Neural cell (in vitro differentiated cells): ENCODE measurements around the gene VAV3. TPM values are rescaled to one million over a fixed set of nuclear protein-coding genes. Genes with fewer than 3 reads are reported as not detected.

Source experiments
- H2AFZ ChIP-seq: fragments of 200-600, 300-800 bp; sonication (generic), shearing (Covaris generic); 2 replicates; pipeline ENCODE4 v1.6.0; 2014; ENCODE audit warnings: low read depth, mild to moderate bottlenecking, antibody characterized with exemption, low read length, moderate library complexity
- H3F3A ChIP-seq: fragments of 200-600 bp; shearing (Covaris generic); 2 replicates; pipeline ENCODE4 v1.6.1; 2016; ENCODE audit warnings: mild to moderate bottlenecking, moderate library complexity, mixed read lengths, antibody characterized with exemption, low read length; ENCODE audit not compliant: insufficient read depth, poor library complexity, severe bottlenecking
- H3K27ac ChIP-seq: fragments of 200-600, 300-800 bp; sonication (generic), shearing (Covaris generic); 2 replicates; pipeline ENCODE4 v1.5.1; 2014; ENCODE audit warnings: mild to moderate bottlenecking, low read length, moderate library complexity
- H3K27me3 ChIP-seq: fragments of 300-800, 200-600 bp; sonication (generic), shearing (Covaris generic); 2 replicates; pipeline ENCODE4 v1.6.0; 2014; ENCODE audit warnings: mild to moderate bottlenecking, low read depth, low read length, moderate library complexity; ENCODE audit not compliant: insufficient read depth
- H3K36me3 ChIP-seq: fragments of 300-800, 200-600 bp; sonication (generic), shearing (Covaris generic); 2 replicates; pipeline ENCODE4 v1.5.1; 2014; ENCODE audit warnings: mild to moderate bottlenecking, antibody characterized with exemption, low read length, moderate library complexity; ENCODE audit not compliant: insufficient read depth
- H3K4me2 ChIP-seq: fragments of 300-800, 200-600 bp; sonication (generic), shearing (Covaris generic); 2 replicates; pipeline ENCODE4 v1.6.0; 2014; ENCODE audit warnings: mild to moderate bottlenecking, low read length
- H3K4me3 ChIP-seq: fragments of 300-800, 200-600 bp; sonication (generic), shearing (Covaris generic); 2 replicates; pipeline ENCODE4 v1.5.1; 2014; ENCODE audit warnings: mild to moderate bottlenecking, low read length, moderate library complexity
- H3K79me2 ChIP-seq: fragments of 200-600 bp; shearing (Covaris generic); replicated peaks from 2 replicates; pipeline ENCODE4 v1.6.0; 2014; ENCODE audit warnings: mild to moderate bottlenecking, low read length, moderate library complexity; ENCODE audit not compliant: insufficient read depth
- H3K9ac ChIP-seq: fragments of 300-800, 200-600 bp; sonication (generic), shearing (Covaris generic); 2 replicates; pipeline ENCODE4 v1.6.1; 2016; ENCODE audit warnings: mild to moderate bottlenecking, low read length, mixed read lengths
- H3K9me2 ChIP-seq: fragments of 200-600 bp; shearing (Covaris generic); 2 replicates; pipeline ENCODE4 v1.6.1; 2016; ENCODE audit warnings: mild to moderate bottlenecking, low read length, mixed read lengths; ENCODE audit not compliant: insufficient read depth
- H3K9me3 ChIP-seq: fragments of 200-600, 300-800 bp; sonication (generic), shearing (Covaris generic); 2 replicates; pipeline ENCODE4 v1.6.1; 2016; ENCODE audit warnings: mild to moderate bottlenecking, mixed run types, low read length, moderate library complexity, mixed read lengths
- H4K20me1 ChIP-seq: fragments of 200-600 bp; shearing (Covaris generic); 2 replicates; pipeline ENCODE4 v1.6.1; 2016; ENCODE audit warnings: mild to moderate bottlenecking, mixed run types; ENCODE audit not compliant: insufficient read depth
- CTCF ChIP-seq: fragments of 450-650 bp; IDR thresholded peaks from 2 replicates; pipeline ENCODE4 v1.5.1; 2014; ENCODE audit warnings: antibody characterized with exemption, mild to moderate bottlenecking, moderate library complexity; ENCODE audit not compliant: poor library complexity, severe bottlenecking
- EP300 ChIP-seq: fragments of 450-650 bp; conservative IDR thresholded peaks from 2 replicates; pipeline ENCODE4 v1.6.1; 2014; ENCODE audit warnings: antibody characterized with exemption, mild to moderate bottlenecking, moderate library complexity; ENCODE audit not compliant: poor library complexity, severe bottlenecking
- EZH2 ChIP-seq: fragments of 200-600, 300-800 bp; shearing (Covaris generic), sonication (generic); IDR thresholded peaks from 2 replicates; pipeline ENCODE4 v1.6.1; 2014; ENCODE audit warnings: antibody characterized with exemption, low read length, borderline replicate concordance, mild to moderate bottlenecking; ENCODE audit not compliant: insufficient read depth, poor library complexity, severe bottlenecking
- POLR2AphosphoS5 ChIP-seq: IDR thresholded peaks from 2 replicates; pipeline ENCODE4 v1.6.1; 2012
- RAD21 ChIP-seq: fragments of 450-650 bp; conservative IDR thresholded peaks from 2 replicates; pipeline ENCODE4 v1.6.1; 2014; ENCODE audit warnings: antibody characterized with exemption, mild to moderate bottlenecking, moderate library complexity
- REST ChIP-seq: IDR thresholded peaks from 2 replicates; pipeline ENCODE4 v1.6.1; 2012; ENCODE audit warnings: borderline replicate concordance
- SMC3 ChIP-seq: fragments of 450-650 bp; conservative IDR thresholded peaks from 2 replicates; pipeline ENCODE4 v1.6.1; 2014; ENCODE audit warnings: antibody characterized with exemption, mild to moderate bottlenecking, moderate library complexity; ENCODE audit not compliant: poor library complexity
- TAF1 ChIP-seq: IDR thresholded peaks from 2 replicates; pipeline ENCODE4 v1.6.1; 2012; ENCODE audit warnings: low read depth
- polyA plus RNA-seq: library from polyadenylated mRNA; depleted of rRNA; stranded (reverse); fragments of >200 nt; gene quantifications from 2 replicates; pipeline ENCODE4 v1.2.3, GENCODE V29; 2014

VAV3 gene
- polyA plus RNA-seq, 1 donor from 2014 or later = 7.6 TPM

- H3K9ac ChIP-seq = no peak overlapping the region
- no peaks in the 10 kb centered on the region for H3K27me3 ChIP-seq
- H4K20me1 ChIP-seq = no peaks in the 10 kb centered on the region
- H3K79me2 ChIP-seq = no peaks in the 10 kb centered on the region
- no peak overlapping the region for H3K27ac ChIP-seq
- no peaks in the 10 kb centered on the region for H3K36me3 ChIP-seq
- TF ChIP-seq REST (no peak), CTCF (no peak), TAF1 (no peak), POLR2AphosphoS5 (no peak), EZH2 (no peak), SMC3 (no peak), EP300 (no peak), RAD21 (no peak)
- H3K4me2 ChIP-seq = no peak overlapping the region
- no peak overlapping the region for H3K4me3 ChIP-seq
- H3K9me3 ChIP-seq = no peaks in the 10 kb centered on the region
- H2AFZ ChIP-seq = no peak overlapping the region
- no peaks in the 10 kb centered on the region for H3F3A ChIP-seq
- H3K9me2 ChIP-seq = no peaks in the 10 kb centered on the region
These were observed 68.0 kb downstream of the VAV3 start for GRCh38 chr1:107896936-107897335.

GRCh38 chr1:107896401-107896800, 68.6 kb downstream of the VAV3 start:
- H3F3A ChIP-seq = no peaks in the 10 kb centered on the region
- no peak overlapping the region for H3K9ac ChIP-seq

More at GRCh38 chr1:107896401-107896800, 68.6 kb downstream of the VAV3 start:
- no peak overlapping the region for H2AFZ ChIP-seq
- TF ChIP-seq RAD21 (no peak), EZH2 (no peak), EP300 (no peak)
- H3K9me2 ChIP-seq = no peaks in the 10 kb centered on the region
- H3K4me2 ChIP-seq = no peak overlapping the region
- no peak overlapping the region for H3K27ac ChIP-seq
- H3K27me3 ChIP-seq = no peaks in the 10 kb centered on the region
- no peaks in the 10 kb centered on the region for H3K79me2 ChIP-seq
- H3K4me3 ChIP-seq = no peak overlapping the region
- H3K36me3 ChIP-seq = no peaks in the 10 kb centered on the region
- H3K9me3 ChIP-seq = no peaks in the 10 kb centered on the region
- no peaks in the 10 kb centered on the region for H4K20me1 ChIP-seq
